GM12801 (cell line): Measurements from ENCODE around the gene PCBP1.

ENCODE experiments used
- CTCF ChIP-seq: IDR thresholded peaks from one replicate; pipeline ENCODE4 v1.5.1; 2011; ENCODE audit warnings: control low read depth; ENCODE audit not compliant: insufficient read length; ENCODE audit errors: extremely low read depth

The PCBP1 gene

GRCh38 chr2:70132244-70133126, 45.2 kb downstream of the PCBP1 start:
- TF ChIP-seq CTCF: no peak

- TF ChIP-seq CTCF: no peak
These were observed 45.8 kb downstream of the PCBP1 start for GRCh38 chr2:70133127-70133452.

GRCh38 chr2:70133491-70134322, 46.4 kb downstream of the PCBP1 start:
- no peak for TF ChIP-seq CTCF
